Dermis blood vessel endothelial cell (primary cell): ENCODE measurements around the gene KRTAP4-16. TPM values are rescaled to one million over a fixed set of nuclear protein-coding genes. Genes with fewer than 3 reads are reported as not detected.
"Not testable (repeated sequence)": the region's sequence is repeated elsewhere in the genome, so short reads cannot be mapped to it uniquely, and the experiment has no call there.

Experiments
- DNase-seq: peaks from one replicate; pipeline ENCODE4 v3.0.0; 2010
- total RNA-seq: library from RNA; depleted of rRNA; stranded (reverse); fragments of >200 nt; gene quantifications from 2 replicates; pipeline ENCODE4 v1.2.3, GENCODE V29; 2014

Gene KRTAP4-16
- total RNA-seq, 1 donor from 2014 or later: not detected

DNA sequence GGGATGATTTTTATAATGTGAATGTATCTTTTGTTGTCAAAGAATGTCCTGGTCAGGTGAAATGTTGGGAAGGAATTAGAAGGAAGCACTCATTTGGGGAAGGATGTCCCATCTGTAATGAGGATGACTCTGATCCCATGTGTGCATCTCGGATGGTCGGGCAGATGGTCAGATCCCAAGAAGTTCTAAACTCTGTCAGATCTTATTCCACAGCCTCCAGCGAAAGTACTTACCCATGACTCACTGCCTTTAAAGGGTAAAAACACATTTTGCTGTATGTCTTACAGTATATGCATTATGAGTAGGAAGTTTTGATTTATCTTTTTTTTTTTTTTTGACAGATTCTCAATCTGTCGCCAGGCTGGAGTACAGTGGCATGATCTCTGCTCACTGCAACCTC is 16.7 kb upstream of the KRTAP4-16 start:
- DNase-seq: no peak

DNA sequence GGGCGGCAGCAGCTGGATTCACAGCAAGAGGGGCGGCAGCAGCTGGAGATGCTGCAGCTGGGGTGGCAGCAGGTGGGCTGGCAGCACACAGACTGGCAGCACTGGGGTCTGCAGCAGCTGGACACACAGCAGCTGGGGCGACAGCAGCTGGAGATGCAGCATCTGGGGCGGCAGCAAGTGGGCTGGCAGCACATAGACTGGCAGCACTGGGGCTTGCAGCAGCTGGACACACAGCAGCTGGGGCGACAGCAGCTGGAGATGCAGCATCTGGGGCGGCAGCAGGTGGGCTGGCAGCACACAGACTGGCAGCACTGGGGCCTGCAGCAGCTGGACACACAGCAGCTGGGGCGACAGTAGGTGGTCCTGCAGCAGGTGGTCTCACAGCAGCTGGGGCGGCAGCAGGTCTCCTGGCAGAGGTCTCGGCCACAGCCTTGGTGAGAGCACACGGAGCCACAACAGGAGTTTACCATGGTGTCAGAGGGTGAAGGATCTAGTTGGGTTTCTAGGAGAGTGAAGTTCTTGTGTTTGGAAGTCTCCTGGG is 15.9 kb upstream of the KRTAP4-16 start, which contains the start of gene KRTAP4-11:
Gene KRTAP4-11, minus strand, starts transcription at position 528 of the 541 bp plus-strand sequence. Its CDS starts 58 bp downstream, at position 470.
- not testable (repeated sequence) for DNase-seq

DNA sequence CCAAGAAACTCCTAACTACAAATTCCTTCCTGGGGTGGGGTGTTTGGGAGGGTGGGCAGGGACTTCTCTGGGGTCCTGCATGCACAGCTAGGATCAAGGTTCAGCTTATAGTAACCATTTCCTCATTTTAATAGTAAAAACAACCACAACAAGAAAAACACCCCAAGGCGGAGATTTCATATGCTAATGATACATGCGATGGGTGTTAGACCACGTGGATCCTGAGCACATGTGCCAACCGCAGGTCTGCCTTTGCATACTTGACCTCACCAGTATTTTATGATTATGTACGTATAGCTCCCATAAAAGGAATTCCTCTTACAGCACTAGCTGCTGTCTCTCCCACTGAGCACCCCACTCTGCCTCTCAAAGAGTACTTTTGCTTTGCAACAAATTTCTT is 14.3 kb upstream of the KRTAP4-16 start:
- no peak for DNase-seq

DNA sequence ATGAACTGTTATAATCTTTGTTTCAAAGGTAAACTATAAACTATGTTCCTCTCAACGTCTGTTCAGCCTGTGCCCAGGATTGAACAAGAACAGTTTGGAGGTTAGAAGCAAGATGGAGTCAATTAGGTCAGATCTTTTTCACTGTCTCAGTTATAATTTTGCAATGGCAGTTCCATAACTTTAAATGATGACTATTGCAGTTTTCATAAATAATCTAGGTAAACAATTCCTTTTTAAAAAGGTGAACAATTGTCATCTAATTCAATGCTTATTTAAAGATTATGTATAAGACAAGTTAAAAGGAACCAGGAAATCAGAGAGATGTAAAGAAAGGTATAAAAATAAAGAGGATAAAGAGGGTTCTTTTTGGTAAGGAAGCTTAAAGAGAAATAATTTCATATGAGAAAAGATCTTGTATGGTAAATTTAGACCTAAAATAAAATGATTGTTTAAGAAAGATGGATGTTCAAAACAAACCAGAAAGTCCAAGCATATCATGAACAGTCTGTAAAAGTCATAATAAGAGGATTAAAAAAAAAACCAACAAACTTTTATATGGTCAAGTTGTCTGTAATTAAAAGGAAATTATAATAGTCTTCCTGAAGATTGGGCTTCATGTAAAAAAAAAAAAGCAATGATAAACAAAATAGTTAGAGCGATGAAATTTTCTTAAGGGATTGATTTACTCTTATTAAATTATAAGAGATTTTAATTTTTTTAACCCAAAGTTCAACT is 9.3 kb upstream of the KRTAP4-16 start:
- no peak for DNase-seq

DNA sequence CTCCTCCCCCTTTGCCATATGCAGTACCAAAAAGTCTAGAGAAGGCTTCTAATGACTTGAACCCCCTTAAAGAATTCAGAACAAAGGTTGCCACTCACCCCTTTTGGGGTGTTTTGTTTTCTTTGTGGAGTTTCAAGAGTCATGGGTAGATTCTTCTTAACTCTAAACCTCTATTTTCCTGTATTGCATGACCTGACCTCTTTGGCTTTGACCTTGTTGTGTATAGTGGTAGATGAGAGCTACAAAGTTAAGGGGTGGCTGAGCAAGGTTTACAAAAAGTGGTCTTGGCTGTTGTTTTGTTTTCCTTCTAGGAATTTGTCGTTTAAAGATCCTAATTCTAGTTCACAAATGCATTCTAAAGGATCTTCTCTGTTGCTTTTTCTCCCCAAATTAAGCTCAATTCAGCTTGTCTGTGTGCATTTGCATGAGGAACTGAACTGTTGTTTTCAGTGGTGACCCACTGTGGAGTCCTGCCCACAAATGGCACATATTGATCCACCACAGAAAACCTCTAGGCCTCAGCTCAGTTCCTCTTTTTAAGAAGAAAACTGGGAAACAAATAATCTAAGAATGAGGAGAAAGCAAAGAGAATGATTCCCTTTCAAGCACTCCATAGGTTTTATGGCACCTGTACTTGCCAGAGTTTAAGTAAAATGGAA is 6.8 kb upstream of the KRTAP4-16 start:
- not testable (repeated sequence) for DNase-seq

DNA sequence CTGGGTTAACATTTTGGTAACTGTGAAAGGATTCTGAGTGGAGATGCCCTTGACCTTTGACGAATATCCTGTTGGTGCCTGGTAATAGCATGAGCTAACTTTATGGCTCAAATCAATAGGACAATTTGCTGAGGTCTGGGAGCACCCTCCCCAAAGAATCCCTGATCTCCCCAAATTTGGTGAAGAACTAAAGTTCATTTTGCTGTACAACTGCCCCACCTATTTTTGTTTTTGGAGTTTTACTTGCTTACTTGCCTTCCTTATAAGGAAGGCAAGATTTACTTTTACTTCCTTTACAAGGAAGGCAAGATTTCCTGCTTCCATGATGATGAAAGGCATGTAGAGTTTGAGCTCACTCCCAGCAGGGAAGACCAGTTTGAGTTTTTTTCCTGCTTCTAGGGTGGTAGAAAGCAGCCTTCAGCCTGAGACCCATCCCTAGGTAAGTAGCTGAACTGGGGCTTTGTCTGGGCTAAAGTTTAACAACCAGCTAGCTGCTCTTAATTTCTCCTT is 6.0 kb upstream of the KRTAP4-16 start:
- no peak for DNase-seq

DNA sequence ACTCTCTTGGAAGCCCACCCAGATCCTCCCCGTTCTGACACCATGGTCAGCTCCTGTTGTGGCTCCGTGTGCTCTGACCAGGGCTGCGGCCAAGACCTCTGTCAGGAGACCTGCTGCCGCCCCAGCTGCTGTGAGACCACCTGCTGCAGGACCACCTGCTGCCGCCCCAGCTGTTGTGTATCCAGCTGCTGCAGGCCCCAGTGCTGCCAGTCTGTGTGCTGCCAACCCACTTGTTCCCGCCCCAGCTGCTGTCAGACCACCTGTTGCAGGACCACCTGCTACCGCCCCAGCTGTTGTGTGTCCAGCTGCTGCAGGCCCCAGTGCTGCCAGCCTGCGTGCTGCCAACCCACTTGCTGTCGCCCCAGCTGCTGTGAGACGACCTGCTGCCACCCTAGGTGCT is 3.3 kb upstream of the KRTAP4-16 start, which contains the start of gene KRTAP4-9:
Gene KRTAP4-9, plus strand, starts transcription at position 43 of the 400 bp plus-strand sequence. Its CDS starts 0 bp downstream, at position 43.
- DNase-seq: not testable (repeated sequence)

DNA sequence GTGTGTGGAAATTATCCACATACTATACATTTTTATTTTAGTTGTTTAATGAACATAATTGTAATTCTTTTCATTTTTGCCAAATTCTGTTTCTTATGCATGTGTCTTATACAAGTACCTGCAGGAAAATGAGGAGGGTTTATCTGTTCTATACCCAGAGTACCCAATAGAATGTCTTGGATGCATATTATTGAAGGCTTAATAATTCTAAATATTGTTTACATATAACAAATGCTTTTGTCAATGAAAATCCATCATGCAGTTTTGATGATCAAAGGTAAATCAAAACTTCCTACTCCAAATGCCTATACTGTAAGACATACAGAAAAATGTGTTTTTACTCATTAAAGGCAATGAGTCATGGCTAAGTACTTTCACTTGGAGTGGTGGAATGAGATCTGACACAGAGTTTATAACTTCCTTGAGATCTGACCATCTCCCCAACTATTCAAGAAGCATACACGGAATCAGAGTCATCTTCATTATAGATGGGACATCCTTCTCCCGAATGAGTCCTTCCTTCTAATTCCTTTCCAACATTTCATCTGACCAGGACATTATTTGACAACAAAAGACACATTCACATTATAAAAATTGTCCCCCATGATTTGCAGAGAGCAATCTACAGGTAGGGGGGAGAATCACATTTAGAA is 2.5 kb upstream of the KRTAP4-16 start:
- DNase-seq: not testable (repeated sequence)

DNA sequence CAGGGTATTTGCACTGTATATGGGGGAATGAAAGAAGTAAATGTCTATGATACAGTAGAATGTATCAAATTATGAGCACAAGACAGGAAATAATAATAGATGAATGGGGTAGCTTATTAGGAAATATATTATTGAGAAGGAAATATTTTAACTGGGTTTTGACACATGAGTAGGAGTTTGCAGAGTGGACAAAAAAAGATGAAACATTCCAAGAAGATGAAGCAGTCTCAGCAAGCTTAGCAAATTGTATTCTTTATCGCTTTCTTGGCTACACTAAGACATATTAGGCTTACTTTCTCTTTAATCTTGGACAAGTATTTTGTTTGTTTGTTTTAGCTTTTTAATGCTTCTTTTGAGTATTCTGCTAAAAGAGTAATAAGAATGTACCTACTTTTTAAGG is 1.9 kb upstream of the KRTAP4-16 start:
- no peak for DNase-seq

DNA sequence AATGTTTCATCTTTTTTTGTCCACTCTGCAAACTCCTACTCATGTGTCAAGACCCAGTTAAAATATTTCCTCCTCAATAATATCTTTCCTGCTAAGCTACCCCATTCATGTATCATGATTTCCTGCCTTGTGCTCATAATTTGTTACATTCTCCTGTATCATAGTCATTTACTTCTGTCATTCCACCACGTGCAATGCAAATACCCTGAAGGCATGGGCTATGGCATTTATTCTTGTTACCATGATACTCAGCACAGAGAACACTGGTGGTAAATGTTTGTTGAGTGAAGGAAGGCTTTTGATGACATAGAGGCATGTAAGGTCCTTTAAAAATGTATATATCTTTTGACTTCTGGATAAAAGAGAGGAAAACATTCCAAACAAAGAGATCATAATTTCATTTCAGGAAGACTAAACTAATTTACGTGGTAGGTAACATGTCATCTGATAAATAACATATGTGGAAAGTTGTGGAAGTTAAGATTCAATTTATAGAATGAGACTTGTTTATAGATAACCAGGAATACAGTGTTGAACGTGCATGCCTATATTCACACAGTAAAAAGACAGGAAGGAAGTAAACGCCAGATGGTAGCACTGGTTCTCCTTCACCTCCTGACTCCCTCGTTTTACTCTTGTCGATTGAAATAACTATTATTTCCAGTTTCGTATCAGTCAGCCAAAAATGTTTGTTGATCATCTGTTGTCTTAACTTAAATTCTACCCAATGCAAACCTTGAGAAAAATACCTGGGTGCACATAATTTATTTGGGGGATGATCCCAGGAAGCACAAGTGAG is 2.1 kb downstream of the KRTAP4-16 start:
- DNase-seq: peak; percentile 56

DNA sequence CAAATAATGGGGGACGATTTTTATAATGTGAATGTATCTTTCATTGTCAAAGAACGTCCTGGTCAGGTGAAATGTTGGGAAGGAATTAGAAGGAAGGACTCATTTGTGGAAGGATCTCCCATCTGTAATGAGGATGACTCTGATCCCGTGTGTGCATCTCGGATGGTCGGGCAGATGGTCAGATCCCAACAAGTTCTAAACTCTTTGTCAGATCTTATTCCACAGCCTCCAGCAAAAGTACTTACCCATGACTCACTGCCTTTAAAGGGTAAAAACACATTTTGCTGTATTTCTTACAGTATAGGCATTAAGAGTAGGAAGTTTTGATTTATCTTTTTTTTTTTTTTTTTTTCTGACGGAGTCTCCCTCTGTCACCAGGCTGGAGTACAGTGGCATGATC is 3.5 kb downstream of the KRTAP4-16 start:
- no peak for DNase-seq

DNA sequence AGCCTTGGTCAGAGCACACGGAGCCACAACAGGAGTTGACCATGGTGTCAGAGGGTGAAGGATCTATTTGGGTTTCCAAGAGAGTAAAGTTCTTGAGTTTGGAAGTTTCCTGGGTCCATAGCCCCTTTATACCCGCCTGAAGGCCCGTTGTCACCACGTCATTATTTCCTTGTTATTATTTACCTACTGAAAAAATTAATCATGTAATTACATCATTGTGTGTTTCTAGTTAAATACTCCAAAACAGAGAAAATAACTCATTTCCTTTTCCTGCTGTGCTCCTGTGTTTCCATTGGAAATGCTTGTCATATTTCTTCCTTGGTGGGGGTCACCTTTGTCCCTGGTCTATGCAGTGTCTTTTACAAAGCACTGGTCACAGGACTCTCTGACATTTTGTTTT is 4.0 kb downstream of the KRTAP4-16 start, which contains the start of gene KRTAP4-8:
Gene KRTAP4-8, minus strand, starts transcription at position 101 of the 400 bp plus-strand sequence. Its CDS starts 58 bp downstream, at position 43.
- DNase-seq: no peak

DNA sequence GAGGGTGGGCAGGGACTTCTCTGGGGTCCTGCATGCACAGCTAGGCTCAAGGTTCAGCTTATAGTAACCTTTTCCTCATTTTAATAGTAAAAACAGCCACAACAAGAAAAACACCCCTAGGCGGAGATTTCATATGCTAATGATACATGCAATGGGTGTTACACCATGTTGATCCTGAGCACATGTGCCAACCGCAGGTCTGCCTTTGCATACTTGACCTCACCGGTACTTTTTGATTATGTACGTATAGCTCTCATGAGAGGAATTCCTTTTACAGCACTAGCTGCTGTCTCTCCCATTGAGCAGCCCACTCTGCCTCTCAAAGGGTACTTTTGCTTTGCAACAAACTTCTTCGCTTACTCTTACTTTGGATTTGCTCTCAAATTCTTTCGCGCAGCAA is 6.0 kb downstream of the KRTAP4-16 start:
- no peak for DNase-seq

DNA sequence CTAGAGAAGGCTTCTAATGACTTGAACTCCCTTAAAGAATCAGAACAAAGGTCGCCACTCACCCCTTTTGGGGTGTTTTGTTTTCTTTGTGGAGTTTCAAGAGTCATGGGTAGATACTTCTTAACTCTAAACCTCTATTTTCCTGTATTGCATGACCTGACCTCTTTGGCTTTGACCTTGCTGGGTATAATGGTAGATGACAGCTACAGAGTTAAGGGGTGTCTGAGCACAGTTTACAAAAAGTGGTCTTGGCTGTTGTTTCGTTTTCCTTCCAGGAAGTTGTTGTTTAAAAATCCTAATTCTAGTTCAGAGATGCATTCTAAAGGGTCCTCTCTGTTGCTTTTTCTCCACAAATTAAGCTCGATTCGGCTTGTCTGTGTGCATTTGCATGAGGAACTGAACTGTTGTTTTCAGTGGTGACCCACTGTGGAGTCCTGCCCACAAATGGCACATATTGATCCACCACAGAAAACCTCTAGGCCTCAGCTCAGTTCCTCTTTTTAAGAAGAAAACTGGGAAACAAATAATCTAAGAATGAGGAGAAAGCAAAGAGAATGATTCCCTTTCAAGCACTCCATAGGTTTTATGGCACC is 13.2 kb downstream of the KRTAP4-16 start:
- not testable (repeated sequence) for DNase-seq

DNA sequence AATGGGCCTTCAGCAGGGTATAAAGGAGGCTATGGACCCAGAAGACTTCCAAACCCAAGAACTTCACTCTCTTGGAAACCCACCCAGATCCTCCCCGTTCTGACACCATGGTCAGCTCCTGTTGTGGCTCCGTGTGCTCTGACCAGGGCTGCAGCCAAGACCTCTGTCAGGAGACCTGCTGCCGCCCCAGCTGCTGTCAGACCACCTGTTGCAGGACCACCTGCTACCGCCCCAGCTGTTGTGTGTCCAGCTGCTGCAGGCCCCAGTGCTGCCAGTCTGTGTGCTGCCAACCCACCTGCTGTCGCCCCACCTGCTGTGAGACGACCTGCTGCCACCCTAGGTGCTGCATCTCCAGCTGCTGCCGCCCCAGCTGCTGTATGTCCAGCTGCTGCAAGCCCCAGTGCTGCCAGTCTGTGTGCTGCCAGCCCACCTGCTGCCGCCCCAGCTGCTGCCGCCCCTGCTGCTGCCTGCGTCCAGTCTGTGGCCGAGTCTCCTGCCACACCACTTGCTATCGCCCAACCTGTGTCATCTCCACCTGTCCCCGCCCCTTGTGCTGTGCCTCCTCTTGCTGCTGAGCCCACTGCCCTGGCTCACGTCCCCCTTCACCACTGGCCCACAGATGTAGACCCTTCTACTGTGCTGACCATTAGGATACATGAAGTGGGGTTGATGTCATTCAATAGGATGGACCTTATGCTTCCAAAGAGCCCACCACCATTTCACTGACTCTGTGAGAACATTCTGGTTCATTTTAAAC is 17.7 kb downstream of the KRTAP4-16 start, which contains the start of gene KRTAP4-7:
Gene KRTAP4-7, plus strand, starts transcription at position 51 of the 757 bp plus-strand sequence. Its CDS starts 57 bp downstream, at position 108.
- DNase-seq: not testable (repeated sequence)

DNA sequence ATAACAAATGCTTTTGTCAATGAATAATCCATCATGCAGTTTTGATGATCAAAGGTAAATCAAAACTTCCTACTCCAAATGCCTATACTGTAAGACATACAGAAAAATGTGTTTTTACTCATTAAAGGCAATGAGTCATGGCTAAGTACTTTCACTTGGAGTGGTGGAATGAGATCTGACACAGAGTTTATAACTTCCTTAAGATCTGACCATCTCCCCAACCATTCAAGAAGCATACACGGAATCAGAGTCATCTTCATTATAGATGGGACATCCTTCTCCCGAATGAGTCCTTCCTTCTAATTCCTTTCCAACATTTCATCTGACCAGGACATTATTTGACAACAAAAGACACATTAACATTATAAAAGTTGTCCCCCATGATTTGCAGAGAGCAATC is 18.6 kb downstream of the KRTAP4-16 start:
- not testable (repeated sequence) for DNase-seq

DNA sequence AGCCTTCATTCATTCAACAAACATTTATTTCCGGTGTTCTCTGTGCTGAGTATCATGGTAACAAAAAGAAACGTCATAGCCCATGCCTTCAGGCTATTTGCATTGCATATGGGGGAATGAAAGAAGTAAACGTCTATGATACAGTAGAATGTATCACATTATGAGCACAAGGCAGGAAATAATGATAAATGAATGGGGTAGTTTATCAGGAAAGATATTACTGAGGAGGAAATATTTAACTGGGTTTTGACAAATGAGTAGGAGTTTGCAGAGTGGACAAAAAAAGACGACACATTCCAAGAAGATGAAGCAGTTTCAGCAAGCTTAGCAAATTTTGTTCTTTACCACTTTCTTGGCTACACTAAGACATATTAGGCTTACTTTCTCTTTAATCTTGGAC is 19.4 kb downstream of the KRTAP4-16 start:
- DNase-seq: no peak

DNA sequence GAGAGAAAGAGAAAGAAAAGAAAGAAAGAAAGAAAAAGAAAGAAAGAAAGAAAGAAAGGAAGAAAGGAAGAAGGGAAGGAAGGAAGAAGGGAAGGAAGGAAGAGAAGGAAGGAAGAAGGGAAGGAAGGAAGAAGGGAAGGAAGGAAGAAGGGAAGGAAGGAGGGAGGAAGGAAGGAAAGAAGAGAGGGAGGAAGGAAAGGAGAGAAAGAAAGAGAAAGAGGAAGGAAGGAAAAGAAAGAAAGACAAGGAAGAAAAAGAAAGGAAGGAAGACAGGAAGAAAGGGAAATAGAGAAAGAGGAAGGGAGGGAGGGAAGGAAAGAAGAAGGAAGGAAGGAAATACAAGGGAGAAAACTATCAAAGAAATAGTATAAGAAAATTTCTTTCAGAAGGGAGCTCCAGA is 25.2 kb downstream of the KRTAP4-16 start:
- no peak for DNase-seq

DNA sequence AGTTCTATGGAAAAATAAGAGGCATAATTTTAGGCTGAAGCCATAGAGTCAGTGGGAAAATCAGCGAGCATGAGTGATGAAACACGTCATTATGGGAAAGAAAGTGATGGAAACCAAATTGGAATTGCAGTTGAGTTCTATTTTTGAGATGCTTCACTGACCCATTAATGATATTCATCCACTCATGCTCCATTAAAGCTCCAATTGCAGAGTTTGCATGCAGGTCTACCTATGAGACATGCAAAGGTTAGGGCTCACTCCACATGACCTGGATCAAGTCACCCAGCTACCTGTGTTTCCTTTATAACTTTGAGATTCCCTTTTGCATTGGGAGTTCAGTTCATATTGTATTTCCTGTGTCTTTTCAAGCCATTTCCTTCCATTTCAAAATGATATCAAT is 28.3 kb downstream of the KRTAP4-16 start:
- no peak for DNase-seq

DNA sequence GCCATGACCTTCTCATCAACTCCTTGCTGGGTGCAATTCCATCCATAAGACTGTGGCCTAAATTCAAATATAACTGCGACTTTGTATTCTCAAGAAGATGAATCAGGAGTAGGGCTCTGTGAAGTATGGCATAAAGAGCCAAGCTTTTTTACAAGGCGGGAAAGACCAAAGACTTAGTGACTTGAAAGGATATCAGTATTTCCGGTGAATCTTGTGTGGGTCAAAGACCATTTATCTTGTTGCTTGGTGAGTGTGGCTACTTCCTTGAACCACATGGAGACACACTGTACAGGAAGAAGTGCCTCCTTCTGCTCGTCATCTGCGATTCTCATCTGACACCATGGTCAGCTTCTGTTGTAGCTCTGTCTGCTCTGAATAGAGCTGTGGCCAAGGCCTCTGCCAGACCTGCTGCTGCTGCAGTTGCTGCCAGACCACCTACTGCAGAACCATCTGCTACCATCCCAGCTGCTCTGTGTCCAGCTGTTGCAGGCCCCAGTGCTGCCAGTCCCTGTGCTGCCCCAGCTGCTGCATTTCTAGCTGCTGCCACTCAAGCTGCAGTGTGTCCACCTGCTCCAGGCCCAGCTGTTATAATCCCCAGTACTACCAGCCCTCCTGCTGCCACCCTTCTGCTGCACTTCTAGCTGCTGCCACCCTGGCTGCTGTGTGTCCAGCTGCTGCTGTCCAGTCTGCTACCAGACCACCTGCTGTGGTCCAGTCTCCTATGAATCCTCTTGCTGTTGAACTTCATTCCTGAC is 30.2 kb downstream of the KRTAP4-16 start:
- no peak for DNase-seq
